Ishikawa (cell line): ENCODE measurements around the gene GPR21.

ENCODE experiments used
- CEBPB ChIP-seq: IDR thresholded peaks from 2 replicates; pipeline ENCODE4 v1.6.1; 2012
- CREB1 ChIP-seq: IDR thresholded peaks from 2 replicates; pipeline ENCODE4 v1.6.1; 2012; ENCODE audit warnings: low read depth
- EGR1 ChIP-seq: IDR thresholded peaks from 2 replicates; pipeline ENCODE4 v1.6.1; 2012
- EP300 ChIP-seq: IDR thresholded peaks from 2 replicates; pipeline ENCODE4 v1.6.1; 2012; ENCODE audit warnings: borderline replicate concordance
- FOXM1 ChIP-seq: IDR thresholded peaks from 2 replicates; pipeline ENCODE4 v1.6.1; 2012; ENCODE audit warnings: low read depth, borderline replicate concordance
- MAX ChIP-seq: IDR thresholded peaks from 2 replicates; pipeline ENCODE4 v1.6.1; 2012
- NFIC ChIP-seq: IDR thresholded peaks from 2 replicates; pipeline ENCODE4 v1.6.1; 2012
- RAD21 ChIP-seq: IDR thresholded peaks from 2 replicates; pipeline ENCODE4 v1.6.1; 2012; ENCODE audit warnings: low read depth
- TAF1 ChIP-seq: IDR thresholded peaks from 2 replicates; pipeline ENCODE4 v1.6.1; 2012; ENCODE audit warnings: low read depth, mild to moderate bottlenecking
- TCF12 ChIP-seq: IDR thresholded peaks from 2 replicates; pipeline ENCODE4 v1.6.1; 2012; ENCODE audit warnings: low read depth
- TEAD4 ChIP-seq: IDR thresholded peaks from 2 replicates; pipeline ENCODE4 v1.6.1; 2012
- USF1 ChIP-seq: IDR thresholded peaks from 2 replicates; pipeline ENCODE4 v1.6.1; 2012
- YY1 ChIP-seq: IDR thresholded peaks from 2 replicates; pipeline ENCODE4 v1.6.1; 2012; ENCODE audit warnings: low read depth
- ZBTB7A ChIP-seq: IDR thresholded peaks from 2 replicates; pipeline ENCODE4 v1.6.1; 2012; ENCODE audit warnings: low read depth
- TF ChIP-seq, protein P1 (sequence below): IDR thresholded peaks from 2 replicates; pipeline ENCODE4 v1.6.1; 2012; ENCODE audit warnings: low read depth, mild to moderate bottlenecking

GPR21 gene

DNA sequence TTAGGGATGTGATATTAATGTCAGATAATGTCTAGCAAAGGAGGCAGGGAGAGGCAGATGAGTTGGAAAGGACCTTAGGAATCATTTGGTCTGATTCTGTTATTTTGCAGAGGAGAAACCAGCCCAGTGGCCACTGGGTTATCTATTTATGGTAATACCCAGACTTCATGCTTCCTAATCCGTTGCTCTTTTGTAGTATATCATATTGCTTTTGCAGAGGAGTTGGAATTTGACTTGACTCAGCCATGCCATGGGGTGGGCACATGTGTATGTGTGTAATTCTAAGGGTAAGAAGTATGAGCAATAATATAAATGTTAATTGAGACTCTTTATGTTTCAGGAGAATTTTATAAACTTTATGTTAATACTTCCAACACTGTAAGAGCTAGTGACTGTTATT lies 7.3 kb downstream of the GPR21 start:
- TF ChIP-seq YY1 (no peak), TAF1 (no peak), TCF12 (no peak), USF1 (no peak), CEBPB (no peak), ZBTB7A (no peak), EP300 (no peak), TEAD4 (no peak), CREB1 (no peak), RAD21 (no peak), EGR1 (no peak), NFIC (no peak), FOXM1 (no peak)
- TF ChIP-seq, protein P1, sequence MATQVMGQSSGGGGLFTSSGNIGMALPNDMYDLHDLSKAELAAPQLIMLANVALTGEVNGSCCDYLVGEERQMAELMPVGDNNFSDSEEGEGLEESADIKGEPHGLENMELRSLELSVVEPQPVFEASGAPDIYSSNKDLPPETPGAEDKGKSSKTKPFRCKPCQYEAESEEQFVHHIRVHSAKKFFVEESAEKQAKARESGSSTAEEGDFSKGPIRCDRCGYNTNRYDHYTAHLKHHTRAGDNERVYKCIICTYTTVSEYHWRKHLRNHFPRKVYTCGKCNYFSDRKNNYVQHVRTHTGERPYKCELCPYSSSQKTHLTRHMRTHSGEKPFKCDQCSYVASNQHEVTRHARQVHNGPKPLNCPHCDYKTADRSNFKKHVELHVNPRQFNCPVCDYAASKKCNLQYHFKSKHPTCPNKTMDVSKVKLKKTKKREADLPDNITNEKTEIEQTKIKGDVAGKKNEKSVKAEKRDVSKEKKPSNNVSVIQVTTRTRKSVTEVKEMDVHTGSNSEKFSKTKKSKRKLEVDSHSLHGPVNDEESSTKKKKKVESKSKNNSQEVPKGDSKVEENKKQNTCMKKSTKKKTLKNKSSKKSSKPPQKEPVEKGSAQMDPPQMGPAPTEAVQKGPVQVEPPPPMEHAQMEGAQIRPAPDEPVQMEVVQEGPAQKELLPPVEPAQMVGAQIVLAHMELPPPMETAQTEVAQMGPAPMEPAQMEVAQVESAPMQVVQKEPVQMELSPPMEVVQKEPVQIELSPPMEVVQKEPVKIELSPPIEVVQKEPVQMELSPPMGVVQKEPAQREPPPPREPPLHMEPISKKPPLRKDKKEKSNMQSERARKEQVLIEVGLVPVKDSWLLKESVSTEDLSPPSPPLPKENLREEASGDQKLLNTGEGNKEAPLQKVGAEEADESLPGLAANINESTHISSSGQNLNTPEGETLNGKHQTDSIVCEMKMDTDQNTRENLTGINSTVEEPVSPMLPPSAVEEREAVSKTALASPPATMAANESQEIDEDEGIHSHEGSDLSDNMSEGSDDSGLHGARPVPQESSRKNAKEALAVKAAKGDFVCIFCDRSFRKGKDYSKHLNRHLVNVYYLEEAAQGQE, result no peak

DNA sequence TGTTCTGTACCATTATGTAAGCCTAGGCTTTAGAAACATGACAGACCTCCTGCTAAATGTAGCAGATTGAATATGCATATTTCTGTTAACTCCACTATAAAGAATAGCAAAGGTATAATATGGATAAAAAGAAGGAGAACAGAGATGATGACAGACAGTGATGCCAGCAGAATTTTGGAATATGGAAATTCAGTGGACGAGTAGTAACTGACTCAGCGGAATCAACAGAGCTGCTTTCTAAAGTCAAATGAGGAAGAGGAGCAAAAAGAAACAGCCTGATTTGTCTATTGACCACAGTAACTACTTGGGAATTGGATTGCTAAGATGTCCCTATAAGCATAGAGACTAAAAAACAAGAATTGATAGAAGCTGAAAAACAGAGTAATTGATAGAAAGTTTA lies 8.0 kb downstream of the GPR21 start:
- TF ChIP-seq FOXM1 (no peak), YY1 (no peak), TCF12 (no peak), CREB1 (no peak), NFIC (no peak), CEBPB (no peak), ZBTB7A (no peak), TEAD4 (no peak), EP300 (no peak), MAX (no peak), TAF1 (no peak), EGR1 (no peak), USF1 (no peak), RAD21 (no peak)
- TF ChIP-seq, protein P1, result no peak

DNA sequence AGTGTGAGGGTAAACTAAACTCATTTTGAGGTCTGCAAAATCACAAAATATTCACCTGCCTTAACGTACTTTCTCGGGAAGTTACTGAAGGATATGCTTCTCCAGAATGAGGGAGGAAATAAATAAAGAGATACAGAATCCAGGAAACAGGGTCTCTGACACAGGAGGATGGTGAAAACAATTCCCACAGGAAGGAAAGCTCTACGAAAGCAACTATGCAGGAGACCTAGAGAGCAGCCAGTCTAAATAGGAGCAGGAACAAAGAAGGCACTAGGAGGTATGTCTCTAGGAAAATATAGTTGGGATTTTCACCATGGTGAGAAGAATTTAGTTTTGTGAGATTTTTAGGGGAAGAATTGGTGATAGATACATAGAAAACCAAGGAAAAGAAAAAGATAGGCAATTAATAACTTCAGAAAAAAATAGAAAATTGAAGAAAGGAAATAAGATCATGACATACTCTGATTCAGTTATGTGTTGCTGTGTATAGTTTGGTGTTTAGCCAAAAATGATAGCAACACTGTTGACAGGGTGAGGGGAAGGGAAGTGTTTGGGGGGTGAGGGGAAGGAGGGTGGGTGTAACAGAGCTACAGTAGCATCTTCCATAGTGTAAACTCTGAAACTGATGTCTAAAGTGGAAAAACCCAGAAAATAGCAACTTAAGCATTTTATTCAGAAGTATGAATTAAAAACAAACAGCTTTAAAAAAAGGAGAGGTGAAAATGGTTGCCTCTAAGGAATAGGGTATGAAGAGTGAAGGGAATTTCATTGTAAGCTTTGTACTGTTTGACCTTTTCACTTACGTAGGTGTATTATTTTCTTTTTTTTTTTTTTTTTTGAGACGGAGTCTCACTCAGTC lies 9.8 kb downstream of the GPR21 start:
- TF ChIP-seq CREB1, result no peak

DNA sequence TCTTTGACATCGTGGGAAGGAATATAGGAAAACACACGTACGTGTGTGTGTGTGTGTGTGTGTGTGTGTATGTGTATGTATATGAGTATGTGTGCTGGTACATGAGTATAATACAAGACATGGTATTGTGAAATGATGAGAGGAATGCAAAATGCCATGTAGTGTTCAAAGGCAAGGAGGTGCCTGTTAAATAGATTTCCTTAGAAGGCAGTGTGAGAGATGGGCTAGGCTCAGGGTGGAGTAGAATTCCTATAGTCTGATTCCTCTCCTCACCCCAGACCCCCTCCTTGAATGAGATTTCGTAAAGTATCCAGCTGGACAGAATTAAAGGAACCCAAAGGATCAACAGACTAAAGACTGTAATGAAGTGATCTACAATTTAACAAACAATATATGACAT lies 11.1 kb downstream of the GPR21 start:
- TF ChIP-seq CEBPB, result no peak
- TF ChIP-seq NFIC, result no peak
- no peak for TF ChIP-seq TAF1
- TF ChIP-seq TEAD4, result no peak
- TF ChIP-seq TCF12, result no peak
- TF ChIP-seq RAD21, result no peak
- TF ChIP-seq FOXM1, result no peak
- TF ChIP-seq ZBTB7A, result no peak
- TF ChIP-seq USF1, result no peak
- TF ChIP-seq EP300, result no peak
- no peak for TF ChIP-seq YY1

GRCh38 chr9:123046406-123047195 lies 13.1 kb downstream of the GPR21 start:
- TF ChIP-seq RAD21 (no peak), MAX (no peak), EP300 (no peak), NFIC (no peak), TCF12 (no peak), ZBTB7A (no peak), YY1 (no peak), TAF1 (no peak), CEBPB (no peak), CREB1 (no peak)
- TF ChIP-seq, protein P1, result no peak
